Measurements from ENCODE around the gene NKAIN4.

- TF ChIP-seq, protein P1, sequence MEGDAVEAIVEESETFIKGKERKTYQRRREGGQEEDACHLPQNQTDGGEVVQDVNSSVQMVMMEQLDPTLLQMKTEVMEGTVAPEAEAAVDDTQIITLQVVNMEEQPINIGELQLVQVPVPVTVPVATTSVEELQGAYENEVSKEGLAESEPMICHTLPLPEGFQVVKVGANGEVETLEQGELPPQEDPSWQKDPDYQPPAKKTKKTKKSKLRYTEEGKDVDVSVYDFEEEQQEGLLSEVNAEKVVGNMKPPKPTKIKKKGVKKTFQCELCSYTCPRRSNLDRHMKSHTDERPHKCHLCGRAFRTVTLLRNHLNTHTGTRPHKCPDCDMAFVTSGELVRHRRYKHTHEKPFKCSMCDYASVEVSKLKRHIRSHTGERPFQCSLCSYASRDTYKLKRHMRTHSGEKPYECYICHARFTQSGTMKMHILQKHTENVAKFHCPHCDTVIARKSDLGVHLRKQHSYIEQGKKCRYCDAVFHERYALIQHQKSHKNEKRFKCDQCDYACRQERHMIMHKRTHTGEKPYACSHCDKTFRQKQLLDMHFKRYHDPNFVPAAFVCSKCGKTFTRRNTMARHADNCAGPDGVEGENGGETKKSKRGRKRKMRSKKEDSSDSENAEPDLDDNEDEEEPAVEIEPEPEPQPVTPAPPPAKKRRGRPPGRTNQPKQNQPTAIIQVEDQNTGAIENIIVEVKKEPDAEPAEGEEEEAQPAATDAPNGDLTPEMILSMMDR (conservative IDR thresholded peaks at IDR 0.05; ENCODE audit: low read depth in 2 of 2): no peak
- TF ChIP-seq POLR2AphosphoS5 (IDR thresholded peaks at IDR 0.05; ENCODE audit: low read depth) (no peak), ZNF331 (CRISPR knock-in tag; IDR thresholded peaks at IDR 0.05; ENCODE audit: low read depth) (no peak), EZH2phosphoT487 (IDR thresholded peaks at IDR 0.05; ENCODE audit: unreplicated experiment) (no peak), EZH2 (IDR thresholded peaks at IDR 0.05; ENCODE audit: low read depth, unreplicated experiment) (no peak), NANOG (IDR thresholded peaks at IDR 0.05; ENCODE audit: borderline replicate concordance) (no peak), CREB1 (CRISPR knock-in tag; IDR thresholded peaks at IDR 0.05; ENCODE audit: low read depth) (no peak)
- TF ChIP-seq, protein P2, sequence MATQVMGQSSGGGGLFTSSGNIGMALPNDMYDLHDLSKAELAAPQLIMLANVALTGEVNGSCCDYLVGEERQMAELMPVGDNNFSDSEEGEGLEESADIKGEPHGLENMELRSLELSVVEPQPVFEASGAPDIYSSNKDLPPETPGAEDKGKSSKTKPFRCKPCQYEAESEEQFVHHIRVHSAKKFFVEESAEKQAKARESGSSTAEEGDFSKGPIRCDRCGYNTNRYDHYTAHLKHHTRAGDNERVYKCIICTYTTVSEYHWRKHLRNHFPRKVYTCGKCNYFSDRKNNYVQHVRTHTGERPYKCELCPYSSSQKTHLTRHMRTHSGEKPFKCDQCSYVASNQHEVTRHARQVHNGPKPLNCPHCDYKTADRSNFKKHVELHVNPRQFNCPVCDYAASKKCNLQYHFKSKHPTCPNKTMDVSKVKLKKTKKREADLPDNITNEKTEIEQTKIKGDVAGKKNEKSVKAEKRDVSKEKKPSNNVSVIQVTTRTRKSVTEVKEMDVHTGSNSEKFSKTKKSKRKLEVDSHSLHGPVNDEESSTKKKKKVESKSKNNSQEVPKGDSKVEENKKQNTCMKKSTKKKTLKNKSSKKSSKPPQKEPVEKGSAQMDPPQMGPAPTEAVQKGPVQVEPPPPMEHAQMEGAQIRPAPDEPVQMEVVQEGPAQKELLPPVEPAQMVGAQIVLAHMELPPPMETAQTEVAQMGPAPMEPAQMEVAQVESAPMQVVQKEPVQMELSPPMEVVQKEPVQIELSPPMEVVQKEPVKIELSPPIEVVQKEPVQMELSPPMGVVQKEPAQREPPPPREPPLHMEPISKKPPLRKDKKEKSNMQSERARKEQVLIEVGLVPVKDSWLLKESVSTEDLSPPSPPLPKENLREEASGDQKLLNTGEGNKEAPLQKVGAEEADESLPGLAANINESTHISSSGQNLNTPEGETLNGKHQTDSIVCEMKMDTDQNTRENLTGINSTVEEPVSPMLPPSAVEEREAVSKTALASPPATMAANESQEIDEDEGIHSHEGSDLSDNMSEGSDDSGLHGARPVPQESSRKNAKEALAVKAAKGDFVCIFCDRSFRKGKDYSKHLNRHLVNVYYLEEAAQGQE (IDR thresholded peaks at IDR 0.05; ENCODE audit: unreplicated experiment): no peak
These were observed 10.5 kb downstream of the NKAIN4 start for GRCh38 chr20:63243604-63244247.
